GM19395 (cell line): ENCODE measurements around the gene HEATR1.
"Not testable (repeated sequence)": the region's sequence is repeated elsewhere in the genome, so short reads cannot be mapped to it uniquely, and the experiment has no call there.

Source experiments
- ATAC-seq: cut with Tn5 transposase; IDR thresholded peaks from one replicate; pipeline ENCODE4 v1.9.1; 2021; ENCODE audit warnings: mild to moderate bottlenecking, moderate library complexity; ENCODE audit not compliant: unreplicated experiment

HEATR1 gene

GRCh38 chr1:236602171-236602570 lies 2.1 kb downstream of the HEATR1 start:
- ATAC-seq: no peak

GRCh38 chr1:236590553-236591150 lies 13.7 kb downstream of the HEATR1 start:
- ATAC-seq: no peak

- no peak for ATAC-seq
Observed at GRCh38 chr1:236589531-236589930, 14.8 kb downstream of the HEATR1 start.

- no peak for ATAC-seq
Observed at GRCh38 chr1:236581528-236581927, 22.8 kb downstream of the HEATR1 start.

- ATAC-seq: not testable (repeated sequence)
Observed at GRCh38 chr1:236580404-236580803, 23.9 kb downstream of the HEATR1 start.

GRCh38 chr1:236578661-236579060 lies 25.7 kb downstream of the HEATR1 start:
- no peak for ATAC-seq

- not testable (repeated sequence) for ATAC-seq
Observed at GRCh38 chr1:236577041-236577440, 27.3 kb downstream of the HEATR1 start.

GRCh38 chr1:236576004-236576403 lies 28.3 kb downstream of the HEATR1 start:
- no peak for ATAC-seq

- ATAC-seq: no peak
Observed at GRCh38 chr1:236575523-236575922, 28.8 kb downstream of the HEATR1 start.

- no peak for ATAC-seq
Observed at GRCh38 chr1:236568285-236568894, 35.9 kb downstream of the HEATR1 start.

GRCh38 chr1:236565530-236565929 lies 38.8 kb downstream of the HEATR1 start:
- no peak for ATAC-seq

GRCh38 chr1:236561976-236562375 lies 42.3 kb downstream of the HEATR1 start:
- no peak for ATAC-seq

- ATAC-seq: no peak
Observed at GRCh38 chr1:236560213-236560771, 44.0 kb downstream of the HEATR1 start.

GRCh38 chr1:236558846-236559245 lies 45.5 kb downstream of the HEATR1 start:
- ATAC-seq: no peak

- no peak for ATAC-seq
Observed at GRCh38 chr1:236558081-236558480, 46.2 kb downstream of the HEATR1 start.

GRCh38 chr1:236556606-236557005 lies 47.7 kb downstream of the HEATR1 start:
- ATAC-seq: no peak

GRCh38 chr1:236553370-236553769 lies 50.9 kb downstream of the HEATR1 start:
- ATAC-seq: no peak

GRCh38 chr1:236552901-236553300 lies 51.4 kb downstream of the HEATR1 start:
- no peak for ATAC-seq

- no peak for ATAC-seq
Observed at GRCh38 chr1:236552096-236552495, 52.2 kb downstream of the HEATR1 start.

- ATAC-seq: no peak
Observed at GRCh38 chr1:236550961-236551851, 53.1 kb downstream of the HEATR1 start.

GRCh38 chr1:236548452-236548851 lies 55.9 kb downstream of the HEATR1 start:
- ATAC-seq: no peak
